ENCODE data around the gene TSPYL4.

The TSPYL4 gene

GRCh38 chr6:116221911-116222310, 32.0 kb downstream of the TSPYL4 start:
- no peak for DNase-seq

DNA sequence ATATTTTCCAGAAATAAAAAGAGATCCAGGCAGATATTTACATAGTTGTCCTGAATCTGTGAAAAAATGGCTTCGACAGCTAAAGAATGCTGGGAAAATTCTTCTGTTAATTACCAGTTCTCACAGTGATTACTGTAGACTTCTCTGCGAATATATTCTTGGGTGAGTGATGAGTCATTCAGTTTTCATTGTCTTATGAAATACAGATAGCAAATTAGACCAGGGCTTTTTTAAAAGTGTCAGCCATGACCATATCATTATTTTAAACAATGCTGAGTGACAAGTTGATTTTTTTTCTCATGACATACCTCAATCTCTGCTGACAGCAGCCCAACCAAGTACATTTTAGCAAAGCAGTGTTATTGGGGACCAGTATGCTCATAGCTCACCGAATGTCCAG, 32.8 kb downstream of the TSPYL4 start:
- no peak for DNase-seq

DNA sequence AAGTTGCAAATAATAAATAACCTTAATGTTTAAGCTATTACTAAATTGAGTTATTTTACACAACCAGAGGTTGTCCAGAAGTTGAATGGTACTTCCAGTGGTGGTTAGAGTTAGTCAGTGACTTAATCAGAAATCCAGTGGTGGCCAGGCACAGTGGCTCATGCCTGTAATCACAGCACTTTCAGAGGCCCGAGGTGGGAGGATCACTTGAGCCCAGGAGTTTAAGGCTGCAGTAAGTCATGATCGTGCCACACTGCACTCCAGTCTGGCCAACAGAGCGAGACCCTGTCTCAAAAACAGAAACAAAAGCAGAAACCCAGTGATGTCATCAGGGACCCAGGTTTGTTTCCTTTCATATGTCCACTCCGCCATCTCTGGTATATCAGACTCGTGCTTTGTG, 35.0 kb downstream of the TSPYL4 start:
- no peak for DNase-seq

- peak in 1 of 2 experiments; percentile 12 for DNase-seq
Measured at GRCh38 chr6:116218172-116218633, 35.7 kb downstream of the TSPYL4 start.

DNA sequence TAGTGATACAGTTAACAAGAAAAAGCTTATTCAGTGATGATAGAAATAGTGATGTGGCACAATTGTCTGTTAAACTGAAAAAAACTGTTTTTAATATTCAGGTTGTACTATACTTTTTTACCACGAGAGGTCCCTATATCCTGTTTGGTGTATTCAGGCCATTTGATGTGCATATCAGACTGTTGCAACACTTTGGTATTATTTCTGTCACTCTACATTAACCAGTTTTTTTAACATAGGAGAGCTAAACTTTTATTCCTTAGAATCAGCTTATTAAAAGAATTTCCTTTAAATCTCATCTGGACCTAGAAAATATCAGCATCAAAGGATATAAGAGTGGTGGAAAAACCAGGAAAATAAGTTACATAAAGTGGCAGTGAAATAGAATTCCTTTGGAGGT, 36.8 kb downstream of the TSPYL4 start:
- DNase-seq, result peak in 1 of 2 experiments; percentile 39

DNA sequence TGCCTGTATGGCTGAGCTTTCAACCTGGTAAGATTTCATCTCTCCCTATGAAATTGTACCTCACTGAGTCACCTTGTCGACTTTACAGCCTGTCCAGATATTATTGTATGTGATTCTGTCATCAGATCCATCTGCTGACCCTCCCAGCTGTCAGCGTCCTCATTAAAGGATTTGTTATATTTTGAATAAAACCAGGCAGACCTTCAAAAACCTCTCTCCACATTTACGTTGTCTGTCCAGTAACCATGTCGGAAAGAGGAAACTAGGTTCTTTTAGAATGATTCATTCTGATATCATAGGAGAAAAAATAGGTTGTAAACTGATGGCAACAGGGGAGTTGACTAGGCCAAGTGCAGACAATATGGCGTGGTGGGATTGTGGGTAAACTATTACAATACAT, 38.5 kb downstream of the TSPYL4 start:
- DNase-seq, result peak in 1 of 2 experiments; percentile 2

- no peak for DNase-seq
Measured at GRCh38 chr6:116214681-116215080, 39.2 kb downstream of the TSPYL4 start.

GRCh38 chr6:116210750-116211425, 43.0 kb downstream of the TSPYL4 start:
- DNase-seq, result no peak

GRCh38 chr6:116210316-116210715, 43.6 kb downstream of the TSPYL4 start:
- no peak for DNase-seq

GRCh38 chr6:116208056-116208785, 45.7 kb downstream of the TSPYL4 start:
- no peak for DNase-seq

- no peak for DNase-seq
Measured at GRCh38 chr6:116206231-116206903, 47.5 kb downstream of the TSPYL4 start.

GRCh38 chr6:116205281-116205680, 48.6 kb downstream of the TSPYL4 start:
- DNase-seq, result no peak

DNA sequence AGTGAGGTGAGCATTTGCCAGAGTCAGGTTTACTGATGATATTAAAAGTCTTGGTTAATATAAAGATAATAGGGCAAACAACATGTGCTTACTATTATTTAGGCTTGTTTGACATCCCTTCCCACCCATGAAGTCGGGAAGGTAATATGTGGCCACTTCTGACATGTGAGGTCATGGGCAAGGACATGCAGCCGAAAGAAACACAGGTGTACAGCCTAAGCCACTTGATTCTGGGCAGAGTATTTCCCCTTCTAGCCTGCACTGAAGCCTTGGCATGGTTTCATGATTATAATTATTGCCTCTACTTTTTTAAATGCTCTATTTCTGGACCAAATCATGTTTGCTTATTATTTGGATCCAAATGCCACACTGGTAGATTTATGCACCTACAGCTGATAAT, 52.3 kb downstream of the TSPYL4 start:
- no peak for DNase-seq

- peak in 1 of 2 experiments; percentile 72 for DNase-seq
Measured at GRCh38 chr6:116200619-116201249, 53.1 kb downstream of the TSPYL4 start.

Measured in NCI-H524 (cell line).